Panc1 (cell line): Measurements from ENCODE around the gene CDSN. TPM values are rescaled to one million over a fixed set of nuclear protein-coding genes. Genes with fewer than 3 reads are reported as not detected.

Experiments
- ATAC-seq: fragments of 200-7000 bp; cut with Tn5 transposase; 2 replicates; pipeline ENCODE4 v1.9.1; 2020; ENCODE audit warnings: mild to moderate bottlenecking, moderate library complexity
- BruUV-seq: library from RNA; stranded (reverse); fragments of 400-500 nt; replicated peaks from 2 replicates; lab custom pipeline; 2021; lab: Mats Ljungman, UMichigan
- CTCF ChIA-PET: fragments of 300-600 bp; sonication (Branson Sonifier 250); formaldehyde crosslinking; loops from one replicate; lab custom pipeline; 2022; ENCODE audit warnings: antibody characterized with exemption; lab: Charles Lee
- POLR2A ChIA-PET: fragments of 300-600 bp; sonication (Branson Sonifier 250); formaldehyde crosslinking; loops from one replicate; lab custom pipeline; 2022; ENCODE audit warnings: antibody characterized with exemption; lab: Charles Lee
- DNase-seq: peaks from one replicate; pipeline ENCODE4 v3.0.0-alpha.2; 2010; ENCODE audit warnings: low read depth, low spot score
- H3K27ac ChIP-seq: 2 replicates; pipeline ENCODE4 v1.5.1; 2011; ENCODE audit warnings: mild to moderate bottlenecking, low read length, inconsistent platforms
- H3K27me3 ChIP-seq: fragments of 200-500 bp; sonication (Bioruptor generic); 2 replicates; pipeline ENCODE4 v1.6.0; 2014; ENCODE audit warnings: low read length, inconsistent platforms; ENCODE audit not compliant: control insufficient read depth, insufficient read depth
- H3K36me3 ChIP-seq: fragments of 200-500 bp; sonication (Bioruptor generic); 2 replicates; pipeline ENCODE4 v1.5.1; 2014; ENCODE audit warnings: inconsistent platforms, mild to moderate bottlenecking, low read length, moderate library complexity; ENCODE audit not compliant: control insufficient read depth, insufficient read depth
- H3K4me1 ChIP-seq: 2 replicates; pipeline ENCODE4 v1.5.1; 2011; ENCODE audit warnings: inconsistent platforms, mild to moderate bottlenecking, low read length, moderate library complexity; ENCODE audit not compliant: control insufficient read depth, insufficient read depth
- H3K4me3 ChIP-seq, 2 experiments: 2 replicates each; pipeline ENCODE4 v1.5.1; 2011 to 2012; ENCODE audit warnings: low read depth in 2 of 2, low read length in 2 of 2, mild to moderate bottlenecking in 2 of 2, inconsistent platforms in 1 of 2, moderate library complexity in 1 of 2
- H3K9me3 ChIP-seq: fragments of 200-500 bp; sonication (Bioruptor generic); 2 replicates; pipeline ENCODE4 v1.5.1; 2014; ENCODE audit warnings: low read depth, mild to moderate bottlenecking, inconsistent platforms, low read length, moderate library complexity; ENCODE audit not compliant: control insufficient read depth, insufficient read depth
- CTCF ChIP-seq: fragments of 450-650 bp; IDR thresholded peaks from 2 replicates; pipeline ENCODE4 v1.5.1; 2017; ENCODE audit warnings: mild to moderate bottlenecking
- POLR2AphosphoS5 ChIP-seq: IDR thresholded peaks from 2 replicates; pipeline ENCODE4 v1.6.1; 2012; ENCODE audit warnings: mild to moderate bottlenecking, low read depth, low read length, moderate library complexity
- REST ChIP-seq, 2 experiments: IDR thresholded peaks; 2 replicates each; pipeline ENCODE4 v1.6.1; 2011 to 2012; ENCODE audit warnings: low read depth in 2 of 2, control low read depth in 1 of 2, low read length in 1 of 2, mild to moderate bottlenecking in 1 of 2, moderate library complexity in 1 of 2; ENCODE audit not compliant: insufficient read depth in 1 of 2
- SIN3A ChIP-seq: IDR thresholded peaks from 2 replicates; pipeline ENCODE4 v1.6.1; 2012; ENCODE audit warnings: low read depth, mild to moderate bottlenecking, low read length, moderate library complexity, borderline replicate concordance; ENCODE audit not compliant: insufficient read depth
- TCF7L2 ChIP-seq: IDR thresholded peaks from 2 replicates; pipeline ENCODE4 v1.6.1; 2011; ENCODE audit warnings: mild to moderate bottlenecking, low read depth, low read length, inconsistent platforms
- in situ Hi-C: cut with HindIII; loops from 2 replicates; pipeline ENCODE4 v1.10.0; 2016; ENCODE audit warnings: low sequenced_read_pairs, low pct_unique_long_range_greater_than_20kb
- intact Hi-C: fragments of 100-400 bp; cut with micrococcal nuclease; formaldehyde crosslinking; loops from one replicate; pipeline ENCODE4 v1.10.0; 2022; ENCODE audit not compliant: unreplicated experiment
- total RNA-seq: library from RNA; stranded (reverse); gene quantifications from one replicate; pipeline ENCODE4 v1.2.1, GENCODE V29; 2021; ENCODE audit not compliant: unreplicated experiment

Gene CDSN
- total RNA-seq, 1 experiment from 2014 or later, result not detected

- ChIA-PET CTCF (interaction anchor here (0.6 kb wide), 1 partner anchor 48 kb away, joined by 4 read pairs; no protein-coding TSS in a partner anchor), POLR2A (interaction anchor here (0.6 kb wide), 1 partner anchor 597 kb away, joined by 3 read pairs; no protein-coding TSS in a partner anchor)
- Histone ChIP-seq H3K4me3 (no peak overlapping the region), H3K36me3 (no peaks in the 10 kb centered on the region), H3K4me1 (no peaks in the 10 kb centered on the region), H3K27me3 (peaks cover 2% of the 10 kb centered on the region; the same call in 1 of the 2 replicates), H3K9me3 (no peaks in the 10 kb centered on the region), H3K27ac (no peak overlapping the region)
- no peak for TF ChIP-seq CTCF
- no peak for TF ChIP-seq SIN3A
- no peak for TF ChIP-seq REST (IDR thresholded peaks at IDR 0.05; ENCODE audit: insufficient read depth in 1 of 2, low read depth in 2 of 2, low read length in 1 of 2)
- no peak for TF ChIP-seq TCF7L2
- no peak for TF ChIP-seq POLR2AphosphoS5
- DNase-seq (no peak), ATAC-seq (no peak)
- intact Hi-C loops (no loop called here), in situ Hi-C loops (no loop called here)
- no TSS peak for BruUV-seq
These were observed 12.6 kb upstream of the CDSN start for GRCh38 chr6:31132806-31133205.

- intact Hi-C loops (no loop called here), in situ Hi-C loops (no loop called here)
- no TSS peak for BruUV-seq
- Histone ChIP-seq H3K9me3 (no peaks in the 10 kb centered on the region), H3K36me3 (no peaks in the 10 kb centered on the region), H3K27me3 (peaks cover 2% of the 10 kb centered on the region; the same call in 1 of the 2 replicates), H3K4me1 (peaks cover 4% of the 10 kb centered on the region; the same call in 1 of the 2 replicates), H3K27ac (no peak overlapping the region), H3K4me3 (no peak overlapping the region)
- TF ChIP-seq SIN3A, result no peak
- no peak for TF ChIP-seq TCF7L2
- no peak for TF ChIP-seq POLR2AphosphoS5
- TF ChIP-seq REST (IDR thresholded peaks at IDR 0.05; ENCODE audit: insufficient read depth in 1 of 2, low read depth in 2 of 2, low read length in 1 of 2), result no peak
- no peak for TF ChIP-seq CTCF
- ATAC-seq, result no peak
- POLR2A ChIA-PET, result interaction anchor here (0.6 kb wide), 1 partner anchor 80 kb away, joined by 5 read pairs; no protein-coding TSS in a partner anchor
- CTCF ChIA-PET, result interaction anchor here (0.6 kb wide), 1 partner anchor 203 kb away, joined by 6 read pairs; no protein-coding TSS in a partner anchor
- DNase-seq, result no peak
These were observed 11.3 kb upstream of the CDSN start for GRCh38 chr6:31131595-31131994.
